GM12892 (cell line): ENCODE measurements around the gene GTF2F2.

Experiments used
- DNase-seq: peaks from one replicate; pipeline ENCODE4 v3.0.0; 2011; ENCODE audit not compliant: insufficient read length
- FAIRE-seq: peaks from 2 replicates; lab custom pipeline; 2011; peaks lifted over from hg19 to GRCh38; lab: Jason Lieb, UNC
- POLR2A ChIP-seq: IDR thresholded peaks from 2 replicates; pipeline ENCODE4 v1.6.1; 2011; ENCODE audit warnings: low read depth, low read length, control low read depth
- POLR2AphosphoS5 ChIP-seq: IDR thresholded peaks from 2 replicates; pipeline ENCODE4 v1.6.1; 2011; ENCODE audit warnings: low read depth, low read length, control low read depth
- TAF1 ChIP-seq: IDR thresholded peaks from 2 replicates; pipeline ENCODE4 v1.6.1; 2011; ENCODE audit warnings: low read depth, mild to moderate bottlenecking, control low read depth, low read length, borderline replicate concordance

GTF2F2 gene

DNA sequence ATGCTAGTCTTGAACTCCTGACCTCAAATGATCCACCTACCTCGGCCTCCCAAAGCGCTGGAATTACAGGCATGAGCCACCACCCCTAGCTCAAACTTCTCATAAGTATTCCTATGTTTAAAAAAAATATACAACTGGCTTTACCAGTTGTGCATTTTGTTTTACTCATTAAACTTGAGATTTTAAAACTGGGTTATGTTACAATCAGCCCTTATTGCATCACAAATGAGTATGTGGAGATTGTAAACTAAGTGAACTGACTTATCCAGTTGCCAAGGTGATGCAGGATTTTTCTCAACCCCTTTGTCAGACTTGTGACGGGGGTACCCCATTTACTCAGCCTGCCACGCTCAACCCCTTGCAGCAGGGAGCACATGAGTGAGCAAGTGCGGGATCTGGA, 14.4 kb upstream of the GTF2F2 start:
- DNase-seq (no peak), FAIRE-seq (no peak)
- TF ChIP-seq POLR2A (no peak), POLR2AphosphoS5 (no peak), TAF1 (no peak)

DNA sequence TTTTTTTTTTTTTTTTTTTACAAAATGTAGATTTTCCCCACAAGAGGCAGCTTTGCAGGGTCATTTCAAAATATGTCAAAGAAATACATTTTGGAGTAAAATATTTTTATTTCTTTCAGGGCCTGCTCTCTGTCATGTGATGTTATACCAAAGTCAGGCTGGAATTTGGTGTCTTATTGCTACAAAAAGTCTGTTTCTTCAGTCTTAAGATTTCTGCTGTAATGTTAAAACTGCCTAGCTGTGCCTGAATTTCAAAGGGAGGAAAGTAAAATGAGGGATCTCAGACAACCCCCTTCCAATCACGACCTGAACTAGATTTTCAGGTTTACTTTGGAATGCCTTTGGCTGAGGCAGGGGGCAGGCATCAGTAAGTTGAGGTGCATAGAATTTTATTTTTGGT, 12.8 kb upstream of the GTF2F2 start:
- no peak for FAIRE-seq
- no peak for DNase-seq
- TF ChIP-seq POLR2AphosphoS5 (no peak), TAF1 (no peak), POLR2A (no peak)

DNA sequence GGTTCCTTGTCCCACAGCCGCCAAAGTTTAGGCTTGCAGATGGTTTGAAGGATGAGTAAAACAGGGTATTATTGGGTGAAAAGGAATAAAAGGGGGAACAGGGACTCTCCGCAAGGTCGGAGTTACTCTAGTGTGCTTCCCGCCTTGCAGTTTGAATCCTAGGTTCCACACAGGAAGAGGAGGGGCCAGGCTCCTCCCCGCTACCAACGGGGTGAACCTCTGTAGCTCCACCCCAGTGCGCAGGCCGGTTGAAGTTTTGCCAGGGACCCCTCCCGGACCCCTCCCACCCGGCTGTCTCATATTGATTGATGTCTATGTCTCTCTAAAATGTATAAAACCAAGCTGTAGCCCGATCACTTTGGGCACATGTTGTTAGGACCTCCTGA, 11.6 kb upstream of the GTF2F2 start:
- no peak for DNase-seq
- TF ChIP-seq TAF1 (no peak), POLR2AphosphoS5 (no peak), POLR2A (no peak)
- FAIRE-seq: peak; percentile 48

DNA sequence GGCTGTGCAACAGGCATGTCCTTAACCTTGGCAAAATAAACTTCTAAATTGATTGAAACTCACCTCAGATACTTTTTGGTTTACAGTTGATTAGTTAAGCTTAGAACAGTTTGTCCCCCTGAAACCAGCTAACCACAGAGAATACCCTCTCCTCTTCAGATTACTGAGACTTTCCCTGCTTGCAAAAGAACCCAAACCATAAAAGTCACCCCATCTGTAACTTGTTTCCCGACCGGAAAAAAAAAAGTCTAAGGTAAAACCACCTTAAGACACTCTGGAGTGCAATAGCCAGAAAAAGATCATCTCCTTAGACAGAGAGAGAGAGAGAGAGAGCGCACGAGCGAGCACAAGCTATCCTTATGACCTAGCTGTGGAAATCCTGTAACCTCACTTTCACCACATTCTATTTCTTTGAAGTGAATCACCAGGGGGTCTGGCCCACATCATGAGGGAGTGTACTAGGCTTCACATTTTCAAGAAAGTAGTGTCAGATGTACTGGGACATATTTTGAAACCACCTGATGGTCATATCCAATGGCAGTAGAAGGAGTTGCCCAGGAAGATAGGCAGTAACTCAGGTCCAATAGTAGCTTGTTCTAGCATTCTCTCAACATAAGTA, 11.1 kb upstream of the GTF2F2 start:
- no peak for DNase-seq
- TF ChIP-seq TAF1 (no peak), POLR2AphosphoS5 (no peak), POLR2A (no peak)
- FAIRE-seq: peak; percentile 57

DNA sequence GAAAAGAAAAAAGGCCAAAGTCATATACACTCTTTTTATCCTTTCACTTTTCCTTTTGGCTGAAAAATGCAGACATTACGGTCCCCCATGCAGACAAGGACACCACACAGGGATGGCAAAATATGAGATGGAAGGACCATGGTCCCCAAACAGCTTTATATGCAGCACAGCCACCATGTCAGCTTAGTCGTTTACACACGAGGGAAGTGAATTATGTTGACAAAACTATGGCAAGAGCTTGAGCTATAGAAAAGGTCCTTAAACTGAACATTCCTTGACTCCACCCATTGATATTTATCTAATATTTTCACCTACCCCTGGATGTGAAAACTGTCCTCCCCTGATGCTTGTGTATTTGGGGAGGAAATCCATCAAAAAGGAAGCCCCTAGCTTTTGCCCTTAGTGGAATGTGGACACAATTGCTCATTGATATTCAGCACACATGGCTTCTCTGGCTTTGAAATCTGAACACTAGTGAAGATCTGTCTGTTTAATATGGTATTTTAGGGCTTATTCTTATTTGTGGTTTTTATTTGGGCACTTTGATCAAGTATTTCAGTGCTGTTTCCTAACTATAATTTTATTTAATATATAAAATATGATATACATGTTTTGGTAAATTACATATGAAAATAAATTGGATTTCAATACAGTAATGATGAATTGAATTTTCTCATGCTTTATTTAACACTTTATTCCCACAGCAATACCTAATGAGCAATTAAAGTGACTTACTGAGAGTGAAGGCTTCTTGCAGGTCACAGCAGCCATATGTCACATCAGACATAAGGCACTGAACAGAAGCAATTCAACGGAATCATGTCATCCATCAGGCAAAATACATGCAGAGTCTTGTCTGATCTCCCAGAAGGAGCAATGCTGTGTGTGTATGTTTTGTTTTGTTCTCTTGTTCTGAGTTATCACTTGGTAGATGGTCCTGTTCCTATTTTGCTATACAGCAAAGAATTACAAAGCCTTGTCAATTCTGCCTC, 6.8 kb upstream of the GTF2F2 start:
- TF ChIP-seq POLR2AphosphoS5 (no peak), TAF1 (no peak), POLR2A (no peak)
- FAIRE-seq (no peak), DNase-seq (no peak)

DNA sequence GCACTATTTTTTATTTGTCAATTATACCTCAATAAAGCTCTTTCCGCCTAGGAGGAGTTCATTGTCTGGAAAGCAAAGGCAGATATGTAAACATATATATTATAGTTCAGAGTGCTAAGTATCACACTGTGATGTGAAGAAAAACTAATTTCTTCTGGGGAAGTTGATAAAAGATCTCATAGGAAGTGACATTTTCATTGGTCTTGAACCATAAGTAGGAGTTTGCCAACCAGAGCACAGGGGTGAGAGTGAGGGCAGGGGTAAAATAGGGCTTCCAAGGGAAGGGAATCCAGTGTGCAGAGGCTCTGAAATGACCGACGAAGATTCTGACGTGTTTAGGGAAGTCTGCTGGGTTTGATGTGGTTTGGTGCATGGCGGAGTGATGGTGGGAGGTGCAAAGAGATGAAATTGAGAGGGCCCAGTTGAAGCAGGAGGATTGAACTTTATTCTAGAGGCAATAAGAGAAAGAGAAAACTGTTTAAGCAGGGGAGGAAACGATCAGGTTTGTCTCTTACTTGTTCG, 780 bp upstream of the GTF2F2 start:
- DNase-seq: no peak
- TF ChIP-seq POLR2AphosphoS5 (no peak), TAF1 (no peak), POLR2A (no peak; the same call in 1 of the 2 replicates)
- FAIRE-seq: peak; percentile 73

DNA sequence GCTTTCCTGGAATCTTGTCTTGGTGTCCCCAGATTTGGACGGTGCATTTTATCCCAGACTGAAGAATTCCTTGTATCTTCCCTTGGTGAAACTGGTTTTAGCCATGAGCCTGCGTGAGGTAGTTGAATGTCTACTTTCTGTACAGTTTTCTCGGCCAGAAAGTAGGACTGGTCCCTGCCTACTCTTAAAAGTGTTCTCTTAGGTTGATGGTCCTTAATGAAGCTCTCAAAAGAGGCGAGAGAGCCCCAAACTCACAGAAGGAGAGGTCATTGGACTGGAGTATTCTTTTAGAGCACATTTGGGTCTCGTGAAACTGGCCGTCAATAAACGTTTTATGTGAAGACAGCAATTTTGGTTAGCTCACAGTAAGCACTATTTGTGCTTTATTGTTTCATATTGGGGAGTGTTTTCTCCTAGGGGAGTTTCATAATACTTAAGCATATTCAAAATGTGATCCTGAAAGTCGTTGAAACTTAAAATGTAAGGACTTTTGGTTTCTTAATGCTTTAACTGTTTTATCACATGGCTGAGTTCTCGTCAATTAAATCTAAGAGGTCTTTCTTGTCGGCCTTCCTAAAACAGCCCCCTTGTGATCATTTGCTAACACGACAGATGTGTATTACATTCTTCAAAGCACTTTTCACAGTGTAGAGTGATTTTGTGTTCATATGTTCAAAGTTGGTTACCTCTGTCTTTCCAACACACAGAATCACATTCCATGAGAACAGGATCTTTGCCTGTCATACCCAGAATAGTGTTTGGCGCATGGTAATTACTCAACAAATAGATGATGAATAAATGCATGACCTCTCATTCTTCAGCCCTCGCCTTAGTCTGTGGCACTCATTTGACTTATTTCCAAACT, 889 bp downstream of the GTF2F2 start:
- no peak for DNase-seq

DNA sequence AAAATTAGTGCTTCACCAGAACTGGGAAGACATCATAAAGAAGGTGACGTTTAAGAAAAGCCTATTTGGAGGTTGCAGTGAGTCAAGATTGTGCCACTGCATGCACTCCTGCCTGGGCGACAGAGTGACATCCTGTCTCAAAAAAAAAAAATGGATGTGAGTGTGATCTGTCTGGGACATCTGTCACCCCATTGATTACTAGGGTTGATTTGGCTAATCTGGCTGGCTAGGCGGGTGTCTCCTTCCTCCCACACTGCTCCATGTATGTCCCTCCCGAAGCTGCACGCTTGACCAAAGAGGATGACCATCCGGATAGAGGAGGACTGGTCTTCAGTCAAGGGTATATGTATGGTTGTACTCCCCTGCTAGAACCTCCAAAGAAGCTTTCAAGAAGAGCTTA, 2.6 kb downstream of the GTF2F2 start:
- FAIRE-seq (no peak), DNase-seq (no peak)
- TF ChIP-seq TAF1: no peak
- no peak for TF ChIP-seq POLR2A
- no peak for TF ChIP-seq POLR2AphosphoS5

More for the DNA sequence above, 889 bp downstream of the GTF2F2 start:
- no peak for FAIRE-seq
- TF ChIP-seq TAF1 (no peak), POLR2AphosphoS5 (no peak), POLR2A (no peak)

DNA sequence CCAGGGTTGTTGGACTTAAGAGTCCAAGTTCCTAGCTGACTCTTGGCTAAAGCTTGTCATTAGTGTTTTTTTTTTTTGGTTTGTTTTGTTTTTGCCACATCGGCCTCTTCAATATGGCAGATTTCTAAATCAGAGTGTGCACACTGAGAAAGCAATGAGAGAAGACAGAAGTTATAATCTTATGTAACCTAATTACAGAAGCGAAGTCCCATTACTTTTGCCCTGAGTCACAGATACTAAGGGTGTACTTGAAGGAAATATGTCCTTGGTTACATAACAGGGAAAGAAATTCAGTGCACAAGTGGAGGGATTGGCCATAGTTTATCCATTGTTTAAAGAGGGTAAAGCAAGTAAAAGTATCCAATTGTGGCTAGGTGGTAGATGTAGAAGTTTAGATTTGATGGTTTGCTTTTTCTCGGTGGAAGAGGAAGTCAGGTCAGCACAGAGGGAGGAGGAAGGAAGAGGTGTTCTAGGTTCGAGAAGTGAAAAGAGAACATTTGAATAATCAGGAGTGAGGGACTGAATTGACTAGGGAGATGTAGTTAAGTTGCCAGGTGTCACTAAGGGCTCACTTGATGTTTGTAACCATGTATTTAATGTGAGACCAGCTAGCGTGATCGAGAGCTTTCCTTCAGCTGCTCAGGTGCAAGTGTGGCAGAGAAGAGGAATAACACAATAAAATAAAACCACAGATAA, 12.2 kb downstream of the GTF2F2 start:
- DNase-seq (no peak), FAIRE-seq (peak; percentile 83)
- TF ChIP-seq TAF1 (no peak), POLR2AphosphoS5 (no peak), POLR2A (no peak)
